ENCODE results near the gene MASP1. TPM values are rescaled to one million over a fixed set of nuclear protein-coding genes. Genes with fewer than 3 reads are reported as not detected.
"Not testable (repeated sequence)": the region's sequence is repeated elsewhere in the genome, so short reads cannot be mapped to it uniquely, and the experiment has no call there.

The MASP1 gene
- total RNA-seq, 4 donors from 2014 or later = 1.0 to 6.0 (median 2.4) TPM

DNA sequence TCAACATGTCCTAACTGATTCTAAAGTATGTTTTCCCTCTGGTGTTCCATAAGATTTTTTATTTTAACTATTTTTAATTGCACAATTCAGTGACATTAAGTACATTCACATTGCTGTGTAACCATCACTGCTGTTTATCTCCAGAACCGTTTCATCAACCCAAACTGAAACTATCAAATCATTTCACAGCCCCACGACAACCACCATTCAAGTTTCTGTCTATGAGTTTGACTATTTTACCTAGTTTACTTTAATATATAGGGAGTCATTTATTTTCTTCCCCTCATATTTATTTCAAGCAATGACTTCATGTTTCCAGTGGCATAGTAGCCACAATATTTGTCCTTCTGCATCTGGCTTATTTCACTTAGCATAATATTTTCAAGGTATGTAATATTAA, 85.9 kb downstream of the MASP1 start:
- TF ChIP-seq POLR2AphosphoS5 (IDR thresholded peaks at IDR 0.05) = no peak
- TF ChIP-seq, protein P1, sequence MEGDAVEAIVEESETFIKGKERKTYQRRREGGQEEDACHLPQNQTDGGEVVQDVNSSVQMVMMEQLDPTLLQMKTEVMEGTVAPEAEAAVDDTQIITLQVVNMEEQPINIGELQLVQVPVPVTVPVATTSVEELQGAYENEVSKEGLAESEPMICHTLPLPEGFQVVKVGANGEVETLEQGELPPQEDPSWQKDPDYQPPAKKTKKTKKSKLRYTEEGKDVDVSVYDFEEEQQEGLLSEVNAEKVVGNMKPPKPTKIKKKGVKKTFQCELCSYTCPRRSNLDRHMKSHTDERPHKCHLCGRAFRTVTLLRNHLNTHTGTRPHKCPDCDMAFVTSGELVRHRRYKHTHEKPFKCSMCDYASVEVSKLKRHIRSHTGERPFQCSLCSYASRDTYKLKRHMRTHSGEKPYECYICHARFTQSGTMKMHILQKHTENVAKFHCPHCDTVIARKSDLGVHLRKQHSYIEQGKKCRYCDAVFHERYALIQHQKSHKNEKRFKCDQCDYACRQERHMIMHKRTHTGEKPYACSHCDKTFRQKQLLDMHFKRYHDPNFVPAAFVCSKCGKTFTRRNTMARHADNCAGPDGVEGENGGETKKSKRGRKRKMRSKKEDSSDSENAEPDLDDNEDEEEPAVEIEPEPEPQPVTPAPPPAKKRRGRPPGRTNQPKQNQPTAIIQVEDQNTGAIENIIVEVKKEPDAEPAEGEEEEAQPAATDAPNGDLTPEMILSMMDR (IDR thresholded peaks at IDR 0.05) = no peak
- TF ChIP-seq POLR2A (IDR thresholded peaks at IDR 0.05) = no peak
- Histone ChIP-seq H3K36me3 (no peaks in the 10 kb centered on the region), H3K27ac (no peak overlapping the region), H3K4me1 (peaks cover 31% of the 10 kb centered on the region), H3K4me3 (no peak overlapping the region), H3K9me3 (no peaks in the 10 kb centered on the region), H3K27me3 (peaks cover 2% of the 10 kb centered on the region)
- WGBS = 74% methylated on average over 1 of the region's 2 CpGs
- DNase-seq (ENCODE audit: low spot score in 2 of 2) = no peak

DNA sequence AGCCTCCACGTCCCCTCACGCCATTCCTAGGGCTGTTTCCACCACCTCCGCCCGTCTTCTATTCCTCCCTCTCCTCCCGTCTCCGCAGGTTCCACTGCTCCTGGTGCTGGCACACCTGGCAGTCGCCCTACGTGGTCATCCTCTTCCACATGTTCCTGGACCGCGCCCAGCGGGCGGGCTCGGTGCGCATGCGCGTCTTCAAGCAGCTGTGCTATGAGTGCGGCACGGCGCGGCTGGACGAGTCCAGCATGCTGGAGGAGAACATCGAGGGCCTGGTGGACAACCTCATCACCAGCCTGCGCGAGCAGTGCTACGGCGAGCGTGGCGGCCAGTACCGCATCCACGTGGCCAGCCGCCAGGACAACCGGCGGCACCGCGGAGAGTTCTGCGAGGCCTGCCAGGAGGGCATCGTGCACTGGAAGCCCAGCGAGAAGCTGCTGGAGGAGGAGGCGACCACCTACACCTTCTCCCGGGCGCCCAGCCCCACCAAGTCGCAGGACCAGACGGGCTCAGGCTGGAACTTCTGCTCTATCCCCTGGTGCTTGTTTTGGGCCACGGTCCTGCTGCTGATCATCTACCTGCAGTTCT, 92.0 kb downstream of the MASP1 start:
- H3K27me3 ChIP-seq; H3K36me3 ChIP-seq; H3K9me3 ChIP-seq; DNase-seq (ENCODE audit: low spot score in 2 of 2); H3K4me1 ChIP-seq; H3K4me3 ChIP-seq; H3K27ac ChIP-seq: not testable (repeated sequence)
- WGBS = 97% methylated on average over 19 of the region's 44 CpGs

DNA sequence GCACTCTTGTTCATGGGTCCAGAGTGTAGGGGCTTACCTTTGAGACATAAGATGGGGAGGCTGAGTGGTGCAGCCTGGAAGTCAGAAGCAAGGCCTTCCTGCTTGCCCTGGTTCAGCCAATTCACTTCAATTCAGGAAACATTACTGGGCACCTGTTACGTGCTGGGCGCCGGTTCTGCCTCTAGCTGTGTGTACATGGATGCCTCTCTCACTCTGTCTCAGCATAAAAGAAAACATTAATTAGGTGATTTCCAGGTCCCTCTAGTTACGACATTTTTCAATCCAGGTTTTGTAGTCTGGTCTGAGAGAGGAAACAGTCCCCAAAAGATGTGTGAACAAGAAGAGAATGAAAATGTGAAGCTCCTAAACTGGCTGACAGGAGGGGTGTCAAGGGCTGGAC, 93.0 kb downstream of the MASP1 start:
- Histone ChIP-seq H3K4me3 (no peak overlapping the region), H3K36me3 (no peaks in the 10 kb centered on the region), H3K27me3 (no peaks in the 10 kb centered on the region), H3K27ac (no peak overlapping the region), H3K9me3 (no peaks in the 10 kb centered on the region), H3K4me1 (peaks cover 4% of the 10 kb centered on the region)
- TF ChIP-seq, protein P1 (IDR thresholded peaks at IDR 0.05) = no peak
- TF ChIP-seq POLR2AphosphoS5 (IDR thresholded peaks at IDR 0.05) (no peak), EP300 (IDR thresholded peaks at IDR 0.05) (no peak), POLR2A (IDR thresholded peaks at IDR 0.05) (no peak)
- no peak for DNase-seq (ENCODE audit: low spot score in 2 of 2)
- 63% methylated on average over 4 of the region's 4 CpGs for WGBS

DNA sequence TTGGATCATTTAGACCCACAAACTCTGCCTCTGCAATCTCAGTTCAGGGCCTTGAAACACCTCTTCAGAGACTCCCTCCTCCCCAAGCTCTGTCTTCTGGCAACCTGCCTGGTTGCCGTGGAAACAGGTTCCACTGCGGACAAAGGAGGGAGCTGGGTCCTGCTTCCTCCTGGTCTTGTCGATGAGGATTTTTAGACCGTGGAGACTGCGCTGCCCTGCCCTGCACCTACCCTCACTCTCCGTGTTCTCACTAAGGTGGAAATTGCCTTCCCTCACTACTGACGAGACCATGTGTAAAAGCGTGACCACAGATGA, 94.2 kb downstream of the MASP1 start, which contains the start of gene RTP1:
TSS of gene RTP1 (plus strand) at position 152 of the 315 bp plus-strand sequence. CDS start at position 182, 30 bp downstream.
- DNase-seq (ENCODE audit: low spot score in 2 of 2) = no peak
- H3K27me3 ChIP-seq = no peaks in the 10 kb centered on the region
- 91% methylated on average over 6 of the region's 8 CpGs for WGBS
- no peak within 1 kb of the TSS for H3K4me3 ChIP-seq
- H3K4me1 ChIP-seq = peaks cover 4% of the 10 kb centered on the region
- H3K36me3 ChIP-seq = no peaks in the 10 kb centered on the region
- no peak within 1 kb of the TSS for H3K27ac ChIP-seq
- TF ChIP-seq POLR2AphosphoS5 (IDR thresholded peaks at IDR 0.05) (no peak), EP300 (IDR thresholded peaks at IDR 0.05) (no peak), POLR2A (IDR thresholded peaks at IDR 0.05) (no peak)
- TF ChIP-seq, protein P1 (IDR thresholded peaks at IDR 0.05) = no peak
- no peaks in the 10 kb centered on the region for H3K9me3 ChIP-seq

DNA sequence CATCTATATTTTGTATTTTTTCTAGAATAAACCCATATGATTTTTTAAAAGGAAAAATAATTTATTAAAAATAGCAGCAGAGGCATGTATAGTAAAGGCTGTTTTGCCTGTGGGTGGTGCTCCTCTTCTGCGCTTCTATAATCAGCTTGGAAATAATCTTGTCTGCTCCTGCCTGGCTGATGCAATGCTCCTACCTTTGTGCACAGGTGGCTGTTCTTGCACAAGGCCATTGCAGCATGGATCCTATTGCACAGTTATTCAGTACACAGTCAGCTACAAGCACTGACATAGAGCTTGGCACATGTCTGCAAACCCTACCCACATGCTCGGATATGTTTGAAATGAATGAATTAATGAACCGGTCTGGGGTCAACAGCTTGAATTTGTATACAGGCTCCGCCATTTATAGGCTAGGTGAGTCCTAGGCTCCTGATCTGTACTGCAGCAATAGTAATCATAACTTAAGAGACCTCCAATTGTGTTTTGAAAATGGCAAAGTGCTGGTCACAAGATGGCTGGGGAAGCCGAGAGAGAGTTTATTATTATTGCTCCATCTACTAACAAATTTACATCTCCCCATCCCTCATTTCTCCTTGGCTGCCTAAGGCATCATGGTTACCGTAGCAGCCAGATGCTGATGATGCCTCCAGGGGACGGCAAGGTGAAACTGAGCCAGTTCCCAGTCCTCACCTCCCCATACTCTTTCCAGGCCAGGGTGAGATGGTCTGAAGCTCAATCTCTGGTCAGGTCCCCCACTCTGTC, 94.8 kb downstream of the MASP1 start:
- H3K4me1 ChIP-seq = peaks cover 4% of the 10 kb centered on the region
- no peaks in the 10 kb centered on the region for H3K9me3 ChIP-seq
- H3K36me3 ChIP-seq = no peaks in the 10 kb centered on the region
- no peaks in the 10 kb centered on the region for H3K27me3 ChIP-seq
- TF ChIP-seq POLR2A (IDR thresholded peaks at IDR 0.05) = no peak
- TF ChIP-seq POLR2AphosphoS5 (IDR thresholded peaks at IDR 0.05) = peak in 1 of 3 donors; percentile 70
- DNase-seq (ENCODE audit: low spot score in 2 of 2) = no peak
- 73% methylated on average over 7 of the region's 7 CpGs for WGBS
- H3K4me3 ChIP-seq = no peak overlapping the region
- no peak overlapping the region for H3K27ac ChIP-seq

DNA sequence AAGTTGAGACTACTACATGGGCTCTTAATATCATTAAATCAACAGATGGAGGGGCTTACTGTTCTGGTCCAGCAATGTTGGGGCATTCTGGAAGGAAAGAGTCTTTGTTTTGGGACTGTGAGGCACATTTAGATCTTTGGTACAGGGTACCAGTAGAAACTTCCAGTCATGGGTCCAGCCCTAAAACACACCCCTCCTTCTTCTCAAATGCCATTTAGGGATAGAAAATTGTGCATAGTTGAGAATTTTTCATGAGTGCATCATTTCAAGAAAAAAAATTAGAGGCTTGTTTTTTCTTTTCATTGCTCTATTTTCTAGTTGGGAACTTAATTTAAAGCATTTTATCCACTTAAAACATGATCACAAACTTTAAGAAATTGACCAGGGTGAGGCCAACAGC, 98.4 kb downstream of the MASP1 start:
- TF ChIP-seq, protein P1 (IDR thresholded peaks at IDR 0.05) = no peak
- no peak for TF ChIP-seq EP300 (IDR thresholded peaks at IDR 0.05)
- no peak for TF ChIP-seq POLR2AphosphoS5 (IDR thresholded peaks at IDR 0.05)
- TF ChIP-seq POLR2A (IDR thresholded peaks at IDR 0.05) = no peak

More for the DNA sequence above, 98.4 kb downstream of the MASP1 start:
- no peak overlapping the region for H3K27ac ChIP-seq
- no peaks in the 10 kb centered on the region for H3K27me3 ChIP-seq
- H3K36me3 ChIP-seq = no peaks in the 10 kb centered on the region
- no peaks in the 10 kb centered on the region for H3K9me3 ChIP-seq
- peaks cover 4% of the 10 kb centered on the region for H3K4me1 ChIP-seq
- DNase-seq (ENCODE audit: low spot score in 2 of 2) = no peak
- H3K4me3 ChIP-seq = no peak overlapping the region

All from suprapubic skin (tissue), 4 donors.